Mesothelial cell of epicardium (in vitro differentiated cells): ENCODE data around the gene SLC6A13. TPM values are rescaled to one million over a fixed set of nuclear protein-coding genes. Genes with fewer than 3 reads are reported as not detected.
"Not testable (repeated sequence)": the region's sequence is repeated elsewhere in the genome, so short reads cannot be mapped to it uniquely, and the experiment has no call there.

Experiments
- DNase-seq, 2 experiments: peaks; one replicate each; pipeline ENCODE4 v3.0.0; 2021; ENCODE audit warnings: low spot score in 2 of 2; ENCODE audit not compliant: unreplicated experiment in 2 of 2
- H3K27ac Mint-ChIP-seq: 2 replicates; pipeline ENCODE4 v1.8.0; 2021; ENCODE audit warnings: mixed read lengths
- H3K27me3 Mint-ChIP-seq: 2 replicates; pipeline ENCODE4 v1.8.0; 2021; ENCODE audit warnings: low read depth, mixed read lengths
- H3K36me3 Mint-ChIP-seq: 2 replicates; pipeline ENCODE4 v1.8.0; 2021; ENCODE audit warnings: mixed read lengths
- H3K4me1 Mint-ChIP-seq: 2 replicates; pipeline ENCODE4 v1.8.0; 2021; ENCODE audit warnings: mixed read lengths
- H3K4me3 Mint-ChIP-seq: 2 replicates; pipeline ENCODE4 v1.8.0; 2021; ENCODE audit warnings: mild to moderate bottlenecking, moderate library complexity, mixed read lengths
- H3K9me3 Mint-ChIP-seq: 2 replicates; pipeline ENCODE4 v1.8.0; 2021; ENCODE audit warnings: mixed read lengths
- CTCF ChIP-seq: fragments of 200-600 bp; sonication (generic); IDR thresholded peaks from one replicate; pipeline ENCODE4 v1.5.0; 2021; ENCODE audit warnings: antibody characterized with exemption; ENCODE audit not compliant: unreplicated experiment
- total RNA-seq: library from RNA; stranded (reverse); gene quantifications from 3 replicates; pipeline ENCODE4 v1.2.1, GENCODE V29; 2021

Gene SLC6A13
- total RNA-seq, result 0.97 to 2.5 TPM (median 1.2 TPM) in 3 replicates

GRCh38 chr12:262817-263216 is at the start of gene SLC6A13:
SLC6A13 (minus strand) TSS chr12:262836; CDS start chr12:260052, 2,784 bp downstream.
- no peak for TF ChIP-seq CTCF
- peak within 1 kb of the TSS; percentile 33 for H3K4me3 Mint-ChIP-seq
- no peaks in the 10 kb centered on the region for H3K36me3 Mint-ChIP-seq
- peaks cover 22% of the 10 kb centered on the region for H3K27me3 Mint-ChIP-seq
- peak within 1 kb of the TSS; percentile 84 for H3K27ac Mint-ChIP-seq
- H3K4me1 Mint-ChIP-seq, result peaks cover 31% of the 10 kb centered on the region
- DNase-seq, result peak in 1 of 2 experiments; percentile 39
- no peaks in the 10 kb centered on the region for H3K9me3 Mint-ChIP-seq

GRCh38 chr12:308511-308910 is 45.9 kb upstream of the SLC6A13 start:
- Mint-ChIP-seq H3K4me3 (no peak overlapping the region), H3K27me3 (no peaks in the 10 kb centered on the region), H3K9me3 (no peaks in the 10 kb centered on the region), H3K36me3 (peaks cover 73% of the 10 kb centered on the region), H3K4me1 (peaks cover 10% of the 10 kb centered on the region), H3K27ac (peak overlapping the region; percentile 86)
- no peak for TF ChIP-seq CTCF
- no peak for DNase-seq

- no peak overlapping the region for H3K27ac Mint-ChIP-seq
- DNase-seq, result no peak
- peaks cover 78% of the 10 kb centered on the region for H3K36me3 Mint-ChIP-seq
- no peaks in the 10 kb centered on the region for H3K27me3 Mint-ChIP-seq
- no peak overlapping the region for H3K4me3 Mint-ChIP-seq
- H3K9me3 Mint-ChIP-seq, result peaks cover 8% of the 10 kb centered on the region
- H3K4me1 Mint-ChIP-seq, result peaks cover 10% of the 10 kb centered on the region
- no peak for TF ChIP-seq CTCF
Observed at GRCh38 chr12:307406-307805, 44.8 kb upstream of the SLC6A13 start.

GRCh38 chr12:304805-305204 is 42.2 kb upstream of the SLC6A13 start:
- Mint-ChIP-seq H3K27ac (no peak overlapping the region), H3K4me3 (no peak overlapping the region), H3K27me3 (no peaks in the 10 kb centered on the region), H3K4me1 (peaks cover 10% of the 10 kb centered on the region), H3K9me3 (peaks cover 34% of the 10 kb centered on the region), H3K36me3 (peaks cover 82% of the 10 kb centered on the region)
- no peak for TF ChIP-seq CTCF
- DNase-seq, result no peak

- not testable (repeated sequence) for H3K4me3 Mint-ChIP-seq, H3K4me1 Mint-ChIP-seq, H3K27ac Mint-ChIP-seq, H3K27me3 Mint-ChIP-seq, DNase-seq
- Mint-ChIP-seq H3K9me3 (peaks cover 47% of the 10 kb centered on the region), H3K36me3 (peaks cover 86% of the 10 kb centered on the region)
Observed at GRCh38 chr12:302766-303165, 40.1 kb upstream of the SLC6A13 start.

- Mint-ChIP-seq H3K36me3 (peaks cover 85% of the 10 kb centered on the region), H3K9me3 (peaks cover 47% of the 10 kb centered on the region)
- not testable (repeated sequence) for DNase-seq, H3K4me3 Mint-ChIP-seq, H3K27me3 Mint-ChIP-seq, H3K4me1 Mint-ChIP-seq, H3K27ac Mint-ChIP-seq
Observed at GRCh38 chr12:300166-300565, 37.5 kb upstream of the SLC6A13 start.

GRCh38 chr12:299511-299910 is 36.9 kb upstream of the SLC6A13 start:
- not testable (repeated sequence) for H3K27me3 Mint-ChIP-seq, H3K27ac Mint-ChIP-seq, H3K4me3 Mint-ChIP-seq, DNase-seq, H3K4me1 Mint-ChIP-seq
- Mint-ChIP-seq H3K36me3 (peaks cover 89% of the 10 kb centered on the region), H3K9me3 (peaks cover 47% of the 10 kb centered on the region)

- DNase-seq, H3K27me3 Mint-ChIP-seq, H3K4me1 Mint-ChIP-seq, H3K4me3 Mint-ChIP-seq: not testable (repeated sequence)
- peaks cover 87% of the 10 kb centered on the region for H3K36me3 Mint-ChIP-seq
- H3K27ac Mint-ChIP-seq, result peak overlapping the region; percentile 4
- H3K9me3 Mint-ChIP-seq, result peaks cover 46% of the 10 kb centered on the region
Observed at GRCh38 chr12:298059-298458, 35.4 kb upstream of the SLC6A13 start.
